ENCODE results near the gene SPG7. TPM values are rescaled to one million over a fixed set of nuclear protein-coding genes. Genes with fewer than 3 reads are reported as not detected.

SPG7 gene
- total and polyA plus RNA-seq, 4 donors, result 34.5 to 102 (median 49.5) TPM

DNA sequence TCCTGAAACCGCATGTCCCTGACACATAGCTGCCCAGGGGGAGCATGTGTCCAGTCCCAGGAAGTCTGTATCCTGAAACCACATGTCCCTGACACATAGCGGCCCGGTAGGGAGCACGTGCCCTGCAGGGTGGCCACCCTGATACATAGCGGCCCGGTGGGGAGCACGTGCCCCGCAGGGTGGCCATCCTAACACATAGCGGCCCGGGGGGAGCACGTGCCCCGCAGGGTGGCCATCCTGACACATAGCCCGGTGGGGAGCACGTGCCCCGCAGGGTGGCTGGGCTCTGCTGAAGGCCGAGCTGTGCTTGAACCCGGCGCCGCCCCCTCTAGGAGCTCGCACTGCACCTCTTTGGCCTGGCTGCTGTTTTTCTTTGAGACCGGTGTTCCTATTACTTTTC, 33.6 kb downstream of the SPG7 start:
- Histone ChIP-seq H3K27ac (ENCODE audit: low read depth in 1 of 2, low read length in 2 of 2) (no peak overlapping the region), H3K4me3 (ENCODE audit: low read depth in 1 of 3, low read length in 3 of 3) (no peak overlapping the region), H3K9me3 (ENCODE audit: control insufficient read depth in 4 of 4, low read length in 3 of 4) (no peaks in the 10 kb centered on the region), H3K9ac (ENCODE audit: low read depth in 1 of 2, low read length in 2 of 2) (no peak overlapping the region), H3K36me3 (ENCODE audit: control insufficient read depth in 4 of 4, insufficient read depth in 3 of 4, low read depth in 1 of 4, low read length in 3 of 4) (peaks cover 7 to 31% (median 11%) of the 10 kb centered on the region in 4 donors), H3K27me3 (ENCODE audit: control insufficient read depth in 4 of 4, insufficient read depth in 4 of 4, low read length in 3 of 4) (no peaks in the 10 kb centered on the region), H3K4me1 (ENCODE audit: control insufficient read depth in 4 of 4, insufficient read depth in 4 of 4, low read length in 3 of 4) (peaks cover 0 to 24% (median 15%) of the 10 kb centered on the region in 4 donors)
- WGBS, result 92% methylated on average over 21 of the region's 21 CpGs
- TF ChIP-seq, protein P1, sequence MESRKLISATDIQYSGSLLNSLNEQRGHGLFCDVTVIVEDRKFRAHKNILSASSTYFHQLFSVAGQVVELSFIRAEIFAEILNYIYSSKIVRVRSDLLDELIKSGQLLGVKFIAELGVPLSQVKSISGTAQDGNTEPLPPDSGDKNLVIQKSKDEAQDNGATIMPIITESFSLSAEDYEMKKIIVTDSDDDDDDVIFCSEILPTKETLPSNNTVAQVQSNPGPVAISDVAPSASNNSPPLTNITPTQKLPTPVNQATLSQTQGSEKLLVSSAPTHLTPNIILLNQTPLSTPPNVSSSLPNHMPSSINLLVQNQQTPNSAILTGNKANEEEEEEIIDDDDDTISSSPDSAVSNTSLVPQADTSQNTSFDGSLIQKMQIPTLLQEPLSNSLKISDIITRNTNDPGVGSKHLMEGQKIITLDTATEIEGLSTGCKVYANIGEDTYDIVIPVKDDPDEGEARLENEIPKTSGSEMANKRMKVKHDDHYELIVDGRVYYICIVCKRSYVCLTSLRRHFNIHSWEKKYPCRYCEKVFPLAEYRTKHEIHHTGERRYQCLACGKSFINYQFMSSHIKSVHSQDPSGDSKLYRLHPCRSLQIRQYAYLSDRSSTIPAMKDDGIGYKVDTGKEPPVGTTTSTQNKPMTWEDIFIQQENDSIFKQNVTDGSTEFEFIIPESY (IDR thresholded peaks at IDR 0.05), result no peak
- TF ChIP-seq FOXA1 (IDR thresholded peaks at IDR 0.05) (no peak), TAF1 (conservative IDR thresholded peaks at IDR 0.05) (no peak), EGR1 (IDR thresholded peaks at IDR 0.05; ENCODE audit: low read depth in 2 of 2) (no peak), HNF4A (conservative IDR thresholded peaks at IDR 0.05) (no peak), JUND (IDR thresholded peaks at IDR 0.05) (no peak), GABPA (IDR thresholded peaks at IDR 0.05 in 1 of 2, conservative IDR thresholded peaks at IDR 0.05 in 1 of 2) (no peak), YY1 (IDR thresholded peaks at IDR 0.05) (no peak), RXRA (IDR thresholded peaks at IDR 0.05) (no peak), HNF4G (IDR thresholded peaks at IDR 0.05) (no peak), FOXA2 (IDR thresholded peaks at IDR 0.05) (no peak), RAD21 (IDR thresholded peaks at IDR 0.05) (no peak)
- TF ChIP-seq, protein P2, sequence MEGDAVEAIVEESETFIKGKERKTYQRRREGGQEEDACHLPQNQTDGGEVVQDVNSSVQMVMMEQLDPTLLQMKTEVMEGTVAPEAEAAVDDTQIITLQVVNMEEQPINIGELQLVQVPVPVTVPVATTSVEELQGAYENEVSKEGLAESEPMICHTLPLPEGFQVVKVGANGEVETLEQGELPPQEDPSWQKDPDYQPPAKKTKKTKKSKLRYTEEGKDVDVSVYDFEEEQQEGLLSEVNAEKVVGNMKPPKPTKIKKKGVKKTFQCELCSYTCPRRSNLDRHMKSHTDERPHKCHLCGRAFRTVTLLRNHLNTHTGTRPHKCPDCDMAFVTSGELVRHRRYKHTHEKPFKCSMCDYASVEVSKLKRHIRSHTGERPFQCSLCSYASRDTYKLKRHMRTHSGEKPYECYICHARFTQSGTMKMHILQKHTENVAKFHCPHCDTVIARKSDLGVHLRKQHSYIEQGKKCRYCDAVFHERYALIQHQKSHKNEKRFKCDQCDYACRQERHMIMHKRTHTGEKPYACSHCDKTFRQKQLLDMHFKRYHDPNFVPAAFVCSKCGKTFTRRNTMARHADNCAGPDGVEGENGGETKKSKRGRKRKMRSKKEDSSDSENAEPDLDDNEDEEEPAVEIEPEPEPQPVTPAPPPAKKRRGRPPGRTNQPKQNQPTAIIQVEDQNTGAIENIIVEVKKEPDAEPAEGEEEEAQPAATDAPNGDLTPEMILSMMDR (IDR thresholded peaks at IDR 0.05; ENCODE audit: low read depth, low read length, missing input control), result no peak
- TF ChIP-seq, protein P3, sequence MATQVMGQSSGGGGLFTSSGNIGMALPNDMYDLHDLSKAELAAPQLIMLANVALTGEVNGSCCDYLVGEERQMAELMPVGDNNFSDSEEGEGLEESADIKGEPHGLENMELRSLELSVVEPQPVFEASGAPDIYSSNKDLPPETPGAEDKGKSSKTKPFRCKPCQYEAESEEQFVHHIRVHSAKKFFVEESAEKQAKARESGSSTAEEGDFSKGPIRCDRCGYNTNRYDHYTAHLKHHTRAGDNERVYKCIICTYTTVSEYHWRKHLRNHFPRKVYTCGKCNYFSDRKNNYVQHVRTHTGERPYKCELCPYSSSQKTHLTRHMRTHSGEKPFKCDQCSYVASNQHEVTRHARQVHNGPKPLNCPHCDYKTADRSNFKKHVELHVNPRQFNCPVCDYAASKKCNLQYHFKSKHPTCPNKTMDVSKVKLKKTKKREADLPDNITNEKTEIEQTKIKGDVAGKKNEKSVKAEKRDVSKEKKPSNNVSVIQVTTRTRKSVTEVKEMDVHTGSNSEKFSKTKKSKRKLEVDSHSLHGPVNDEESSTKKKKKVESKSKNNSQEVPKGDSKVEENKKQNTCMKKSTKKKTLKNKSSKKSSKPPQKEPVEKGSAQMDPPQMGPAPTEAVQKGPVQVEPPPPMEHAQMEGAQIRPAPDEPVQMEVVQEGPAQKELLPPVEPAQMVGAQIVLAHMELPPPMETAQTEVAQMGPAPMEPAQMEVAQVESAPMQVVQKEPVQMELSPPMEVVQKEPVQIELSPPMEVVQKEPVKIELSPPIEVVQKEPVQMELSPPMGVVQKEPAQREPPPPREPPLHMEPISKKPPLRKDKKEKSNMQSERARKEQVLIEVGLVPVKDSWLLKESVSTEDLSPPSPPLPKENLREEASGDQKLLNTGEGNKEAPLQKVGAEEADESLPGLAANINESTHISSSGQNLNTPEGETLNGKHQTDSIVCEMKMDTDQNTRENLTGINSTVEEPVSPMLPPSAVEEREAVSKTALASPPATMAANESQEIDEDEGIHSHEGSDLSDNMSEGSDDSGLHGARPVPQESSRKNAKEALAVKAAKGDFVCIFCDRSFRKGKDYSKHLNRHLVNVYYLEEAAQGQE (IDR thresholded peaks at IDR 0.05), result no peak
- no peak for DNase-seq (ENCODE audit: low spot score)

DNA sequence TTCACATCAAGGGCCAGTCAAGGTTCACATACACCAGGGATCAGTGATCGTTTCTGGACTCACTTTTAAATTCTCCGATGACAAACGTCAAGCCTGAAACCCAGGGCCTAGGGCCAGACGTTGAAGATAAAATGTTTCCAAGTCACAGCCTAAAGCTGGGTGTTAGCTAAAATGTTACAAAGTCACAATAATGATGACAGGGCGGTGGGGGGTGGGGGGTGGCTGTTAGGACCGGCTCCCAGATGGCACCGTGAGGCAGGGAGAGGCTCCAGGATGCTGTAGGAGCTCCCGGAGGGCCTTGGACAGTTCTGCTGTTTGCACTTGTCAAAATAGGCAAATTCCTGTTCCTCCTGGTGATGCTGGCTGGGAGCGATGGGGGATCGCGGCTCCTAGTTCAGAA, 35.9 kb downstream of the SPG7 start:
- no peak overlapping the region for H3K9ac ChIP-seq (ENCODE audit: low read depth in 1 of 2, low read length in 2 of 2)
- no peak for DNase-seq (ENCODE audit: low spot score)
- H3K27ac ChIP-seq (ENCODE audit: low read depth in 1 of 2, low read length in 2 of 2), result no peak overlapping the region
- TF ChIP-seq SP1 (IDR thresholded peaks at IDR 0.05), result no peak
- TF ChIP-seq, protein P3 (IDR thresholded peaks at IDR 0.05), result no peak
- TF ChIP-seq, protein P4, sequence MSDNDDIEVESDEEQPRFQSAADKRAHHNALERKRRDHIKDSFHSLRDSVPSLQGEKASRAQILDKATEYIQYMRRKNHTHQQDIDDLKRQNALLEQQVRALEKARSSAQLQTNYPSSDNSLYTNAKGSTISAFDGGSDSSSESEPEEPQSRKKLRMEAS (IDR thresholded peaks at IDR 0.05), result no peak
- TF ChIP-seq HNF4A (conservative IDR thresholded peaks at IDR 0.05), result no peak
- TF ChIP-seq FOXA1 (IDR thresholded peaks at IDR 0.05), result no peak
- TF ChIP-seq, protein P5, sequence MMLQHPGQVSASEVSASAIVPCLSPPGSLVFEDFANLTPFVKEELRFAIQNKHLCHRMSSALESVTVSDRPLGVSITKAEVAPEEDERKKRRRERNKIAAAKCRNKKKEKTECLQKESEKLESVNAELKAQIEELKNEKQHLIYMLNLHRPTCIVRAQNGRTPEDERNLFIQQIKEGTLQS (IDR thresholded peaks at IDR 0.05), result no peak
- TF ChIP-seq RXRA (IDR thresholded peaks at IDR 0.05), result no peak
- TF ChIP-seq TAF1 (conservative IDR thresholded peaks at IDR 0.05), result no peak
- no peak overlapping the region for H3K4me3 ChIP-seq (ENCODE audit: low read depth in 1 of 3, low read length in 3 of 3)
- peaks cover 5 to 30% (median 10%) of the 10 kb centered on the region in 4 donors for H3K36me3 ChIP-seq (ENCODE audit: control insufficient read depth in 4 of 4, insufficient read depth in 3 of 4, low read depth in 1 of 4, low read length in 3 of 4)
- no peaks in the 10 kb centered on the region for H3K9me3 ChIP-seq (ENCODE audit: control insufficient read depth in 4 of 4, low read length in 3 of 4)
- WGBS, result 96% methylated on average over 11 of the region's 11 CpGs
- peaks cover 0 to 24% (median 15%) of the 10 kb centered on the region in 4 donors for H3K4me1 ChIP-seq (ENCODE audit: control insufficient read depth in 4 of 4, insufficient read depth in 4 of 4, low read length in 3 of 4)
- H3K27me3 ChIP-seq (ENCODE audit: control insufficient read depth in 4 of 4, insufficient read depth in 4 of 4, low read length in 3 of 4), result no peaks in the 10 kb centered on the region
